GM18505 (cell line): ENCODE results near the gene SEPTIN14.
A peak's percentile ranks its signal among the peaks of the same experiment; 100 is the strongest.
"Not testable (repeated sequence)": the region's sequence is repeated elsewhere in the genome, so short reads cannot be mapped to it uniquely, and the experiment has no call there.

Source experiments
- ATAC-seq: cut with Tn5 transposase; IDR thresholded peaks from one replicate; pipeline ENCODE4 v1.9.1; 2021; ENCODE audit not compliant: unreplicated experiment
- POLR2A ChIP-seq: IDR thresholded peaks from 4 replicates; pipeline ENCODE4 v1.6.1; 2011; ENCODE audit warnings: borderline replicate concordance; ENCODE audit not compliant: insufficient read depth, insufficient read length; ENCODE audit errors: extremely low read depth

SEPTIN14 gene

DNA sequence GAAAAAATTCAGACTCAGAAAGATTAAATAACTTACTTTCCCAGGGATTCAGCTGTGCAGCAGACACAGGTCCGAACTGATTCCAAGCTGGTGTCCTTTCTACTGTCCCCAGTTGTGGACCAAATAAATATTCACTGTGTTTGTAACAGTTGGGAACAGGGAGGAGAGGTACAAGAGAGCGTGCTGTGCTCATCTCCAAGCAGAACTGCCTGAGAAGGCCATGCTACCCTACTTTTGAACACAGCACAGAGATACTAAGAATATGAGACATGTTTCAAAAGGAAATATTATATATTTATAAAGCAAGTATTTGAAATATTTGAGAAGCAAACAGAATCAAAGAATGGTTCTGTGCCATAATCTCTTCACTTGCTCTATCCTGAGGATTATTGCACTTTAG lies at the start of gene SEPTIN14:
Gene SEPTIN14 (minus strand): TSS at position 101 of the 400 bp plus-strand sequence. CDS start 756 bp downstream, outside the sequence.
- ATAC-seq, result not testable (repeated sequence)

DNA sequence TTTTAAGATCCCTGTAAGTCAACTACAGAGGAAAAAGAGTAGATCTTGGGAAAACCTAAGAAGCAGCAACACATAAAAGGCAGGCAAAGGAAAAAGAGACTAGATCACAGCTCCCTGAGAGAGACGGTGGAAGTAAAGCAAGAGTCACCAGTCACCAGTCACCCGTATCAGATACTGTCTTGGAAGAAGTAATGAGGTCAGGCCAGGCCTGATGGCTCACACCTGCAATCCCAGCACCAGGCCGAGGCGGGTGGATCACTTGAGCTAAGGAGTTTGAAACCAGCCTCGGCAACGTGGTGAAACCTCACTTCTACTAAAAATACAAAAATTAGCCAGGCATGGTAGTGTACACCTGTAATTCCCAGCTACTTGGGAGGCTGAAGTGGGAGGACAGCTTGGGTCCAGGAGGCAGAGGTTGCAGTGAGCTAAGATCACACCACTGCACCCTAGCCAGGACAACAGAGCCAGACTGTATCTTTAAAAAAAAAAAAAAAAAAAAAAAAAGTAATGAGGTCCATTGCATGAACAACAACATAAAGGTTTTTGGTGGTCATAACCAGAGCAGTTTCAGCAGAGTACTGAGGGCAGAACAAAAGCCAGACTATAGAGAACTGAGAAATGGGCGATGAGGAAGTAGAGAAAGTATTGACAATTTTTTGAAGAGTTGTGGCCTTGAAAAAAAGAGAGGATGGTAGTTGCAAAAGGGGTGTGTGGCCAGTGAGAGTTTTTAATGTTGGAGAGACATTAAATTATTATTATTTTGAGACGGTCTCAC lies 41.6 kb upstream of the SEPTIN14 start:
- peak; percentile 92 for ATAC-seq
- no peak for TF ChIP-seq POLR2A

DNA sequence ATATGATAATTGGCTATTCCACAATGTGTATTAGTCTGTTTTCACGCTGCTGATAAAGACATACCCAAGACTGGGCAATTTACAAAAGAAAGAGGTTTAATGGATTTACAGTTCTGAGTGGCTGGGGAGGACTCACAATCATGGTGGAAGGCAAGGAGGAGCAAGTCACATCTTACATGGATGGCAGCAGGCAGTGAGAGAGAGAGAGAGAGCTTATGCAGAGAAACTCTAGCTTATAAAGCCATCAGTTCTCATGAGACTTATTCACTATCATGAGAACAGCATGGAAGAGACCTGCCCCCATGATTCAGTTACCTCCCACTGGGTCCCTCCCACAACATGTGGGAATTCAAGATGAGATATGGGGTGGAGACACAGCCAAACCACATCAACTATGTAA lies 38.5 kb upstream of the SEPTIN14 start:
- ATAC-seq, result not testable (repeated sequence)

DNA sequence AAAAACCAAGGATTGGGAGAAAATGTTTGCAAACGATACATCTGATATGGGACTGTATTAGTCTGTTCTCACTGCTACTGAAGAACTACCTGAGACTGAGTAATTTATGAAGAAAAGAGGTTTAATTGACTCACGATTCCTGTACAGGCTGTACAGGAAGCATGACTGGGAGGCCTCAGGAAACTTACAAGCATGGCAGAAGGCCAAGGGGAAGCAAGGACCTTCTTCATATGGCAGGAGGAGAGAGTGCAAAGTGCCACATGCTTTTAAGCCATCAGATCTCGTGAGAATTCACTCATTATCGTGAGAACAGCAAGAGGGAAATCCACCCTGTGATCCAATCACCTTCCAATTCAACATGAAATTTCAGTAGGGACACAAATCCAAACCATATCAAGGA lies 35.7 kb upstream of the SEPTIN14 start:
- TF ChIP-seq POLR2A, result no peak
- ATAC-seq, result no peak

DNA sequence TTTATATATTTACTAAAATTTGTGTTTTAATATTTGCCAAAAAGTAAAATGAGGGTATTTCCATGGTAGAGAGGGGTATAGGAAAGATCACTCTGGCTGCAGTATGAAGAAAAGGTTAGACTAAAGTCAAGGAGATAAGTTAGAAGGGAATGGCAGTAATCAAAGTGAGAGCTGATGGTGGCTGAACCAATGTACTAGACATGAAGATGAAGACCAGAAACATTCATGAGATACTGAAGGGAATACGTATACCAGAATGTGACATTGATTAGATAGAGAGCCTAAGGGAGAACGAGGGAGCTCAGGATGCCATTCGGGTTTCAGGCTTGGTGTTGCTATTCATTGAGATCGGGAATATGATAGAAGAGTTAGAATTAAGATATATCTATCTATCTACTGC lies 32.5 kb upstream of the SEPTIN14 start:
- TF ChIP-seq POLR2A, result no peak
- no peak for ATAC-seq

DNA sequence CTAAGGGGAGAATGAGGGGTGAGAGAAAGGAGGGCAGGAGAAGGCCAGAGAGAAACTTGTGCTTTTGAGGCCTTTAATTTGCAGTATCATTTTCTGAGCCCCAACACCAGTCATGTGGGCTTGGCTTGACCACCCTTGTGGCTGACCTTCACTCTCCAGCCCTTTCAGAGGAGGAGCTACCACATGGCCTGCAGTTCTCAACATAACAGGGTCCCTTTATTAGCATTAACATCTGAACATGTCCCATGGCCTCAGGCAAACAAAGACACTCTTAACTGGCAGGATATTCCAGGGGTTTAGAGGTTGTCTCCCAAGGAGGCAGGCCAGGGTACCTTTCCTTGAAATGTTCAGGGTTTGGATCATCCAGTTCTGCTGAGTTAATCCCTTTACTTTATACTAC lies 31.4 kb upstream of the SEPTIN14 start:
- no peak for ATAC-seq
- TF ChIP-seq POLR2A, result no peak

DNA sequence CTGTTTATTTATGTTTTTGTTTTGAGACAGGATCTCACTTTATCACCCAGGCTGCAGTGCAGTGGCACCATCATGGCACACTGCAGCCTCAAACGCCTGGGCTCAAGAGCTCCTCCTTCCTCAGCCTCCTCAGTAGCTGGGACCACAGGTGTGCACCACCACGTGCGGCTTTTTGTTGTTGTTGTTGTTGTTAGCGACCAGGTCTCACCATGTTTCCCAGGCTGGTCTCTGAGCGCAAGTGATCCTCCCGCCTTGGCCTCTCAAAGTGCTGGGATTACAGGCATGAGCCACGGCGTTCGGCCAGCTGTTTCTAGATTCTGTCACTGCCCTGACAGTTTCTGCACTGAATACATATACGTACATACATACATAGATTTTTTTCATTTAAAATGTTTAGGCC lies 25.8 kb upstream of the SEPTIN14 start:
- not testable (repeated sequence) for ATAC-seq

DNA sequence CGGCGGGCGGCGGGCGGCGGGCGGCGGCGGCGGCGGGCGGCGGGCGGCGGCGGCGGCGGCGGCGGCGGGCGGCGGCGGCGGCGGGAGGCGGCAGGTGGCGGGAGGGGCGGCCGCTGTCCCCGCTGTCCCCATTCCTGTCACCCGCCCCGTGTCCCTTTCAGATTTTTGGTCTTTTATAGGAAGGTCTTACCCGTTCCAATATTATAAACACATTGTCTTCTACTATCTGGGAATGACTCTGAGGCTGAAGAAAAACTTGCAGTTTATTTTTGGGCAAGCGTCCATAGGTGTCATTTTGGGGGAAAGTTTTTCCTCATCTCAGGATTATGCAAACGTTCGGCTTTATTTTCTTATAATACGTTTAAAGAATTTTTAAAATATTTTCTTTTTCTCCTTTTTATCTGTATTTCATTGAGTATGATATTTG lies 25.3 kb upstream of the SEPTIN14 start:
- ATAC-seq, result no peak
- no peak for TF ChIP-seq POLR2A

DNA sequence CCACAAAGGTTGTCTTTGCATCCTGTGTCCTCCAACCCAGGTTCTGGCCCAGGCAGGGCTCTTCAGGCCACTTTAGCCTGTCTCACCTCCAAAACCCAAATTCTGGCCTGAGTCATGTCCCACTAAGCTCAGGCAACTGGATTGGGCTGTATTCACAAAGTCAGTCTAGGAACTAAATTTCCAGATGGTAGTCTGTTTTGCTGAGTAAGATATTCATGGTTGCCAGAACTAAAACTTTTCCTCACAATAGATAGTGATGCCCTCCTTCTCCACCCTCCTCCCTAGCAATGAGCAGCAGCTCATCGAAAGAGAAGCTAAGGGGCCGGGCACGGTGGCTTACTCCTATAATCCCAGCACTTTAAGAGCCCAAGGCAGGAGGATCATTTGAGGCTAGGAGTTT lies 21.8 kb upstream of the SEPTIN14 start:
- ATAC-seq, result no peak
- no peak for TF ChIP-seq POLR2A

DNA sequence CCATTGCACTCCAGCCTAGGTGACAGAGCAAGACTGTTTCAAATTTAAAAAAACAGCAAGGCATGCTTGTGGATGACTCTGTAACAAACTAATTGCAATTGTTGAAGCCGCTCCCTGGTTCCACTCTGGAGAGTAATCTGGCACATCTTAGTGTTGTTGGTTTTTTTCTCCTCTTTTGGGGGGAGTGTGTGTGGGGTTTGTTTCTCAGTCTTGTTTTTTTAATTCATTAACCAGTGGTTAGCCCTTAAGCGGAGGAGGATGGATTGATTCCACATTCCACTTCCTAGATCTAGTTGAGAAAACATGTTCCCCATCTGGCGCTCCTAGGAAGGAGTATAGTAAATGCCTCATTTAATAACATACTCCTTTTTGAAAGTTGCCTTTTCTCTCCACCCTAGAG lies 16.1 kb upstream of the SEPTIN14 start:
- TF ChIP-seq POLR2A, result no peak
- ATAC-seq, result no peak

DNA sequence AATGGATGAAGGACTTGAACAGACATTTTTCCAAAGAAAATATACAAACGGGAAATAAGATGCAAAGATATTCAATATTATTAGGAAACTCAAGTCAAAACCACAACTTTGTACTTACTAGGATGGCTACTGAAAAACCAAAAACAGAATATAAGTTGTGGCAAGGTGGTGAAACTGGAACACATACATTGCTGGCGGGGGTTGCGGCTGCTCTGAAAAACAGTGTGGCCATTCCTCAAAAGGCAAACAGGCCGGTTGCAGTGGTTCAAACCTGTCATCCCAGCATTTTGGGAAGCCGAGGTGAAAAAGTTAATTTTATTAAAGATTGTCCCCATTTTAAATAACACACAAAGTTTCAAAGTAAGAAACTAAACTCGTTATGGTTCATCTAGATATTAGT lies 14.8 kb upstream of the SEPTIN14 start:
- no peak for TF ChIP-seq POLR2A
- no peak for ATAC-seq

DNA sequence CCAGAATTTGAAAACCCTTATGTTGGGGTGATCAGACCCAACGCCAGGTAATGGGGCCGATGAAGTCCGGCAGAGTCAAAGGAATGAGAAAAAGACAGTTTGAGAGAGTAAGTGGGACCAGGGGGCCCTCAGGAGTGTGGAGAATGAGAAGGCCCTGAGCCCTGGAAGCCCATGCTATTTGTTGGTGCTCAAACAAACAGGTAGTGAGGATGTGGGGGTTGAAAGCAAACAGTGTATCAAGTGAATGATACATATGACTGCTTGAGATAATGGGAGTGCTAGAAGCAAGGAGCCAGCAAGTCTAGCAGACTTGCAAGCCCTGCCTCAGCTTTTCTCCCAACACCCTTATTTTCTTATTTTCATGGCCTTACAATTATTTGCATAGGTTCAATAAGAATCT lies 11.2 kb upstream of the SEPTIN14 start:
- no peak for ATAC-seq
- no peak for TF ChIP-seq POLR2A

DNA sequence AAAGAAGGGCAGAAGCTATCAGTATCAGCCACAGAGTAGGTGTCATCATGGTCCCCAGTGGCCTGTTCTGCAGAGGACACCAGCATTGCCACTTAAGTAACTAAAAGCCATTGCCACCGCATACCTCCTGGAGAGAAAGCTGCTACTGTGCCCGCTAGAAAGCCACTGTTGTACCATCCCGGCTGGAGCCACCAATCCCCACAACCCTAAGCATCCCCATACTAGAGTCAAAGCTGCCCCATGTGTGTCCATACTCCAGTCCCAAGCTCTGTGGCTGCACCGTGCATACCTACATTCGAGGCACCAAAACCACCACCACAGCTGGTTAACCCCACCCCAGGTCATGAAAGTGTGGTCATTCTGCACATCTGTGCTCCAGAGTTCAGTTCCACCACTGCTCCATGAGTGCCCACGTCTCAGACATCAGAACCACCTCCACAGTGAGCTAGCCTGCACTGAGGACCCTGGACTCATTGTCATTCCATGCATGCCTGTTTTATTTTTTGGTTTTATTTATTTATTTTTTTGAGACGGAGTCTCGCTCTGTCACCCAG lies 9.5 kb upstream of the SEPTIN14 start:
- ATAC-seq, result no peak
- no peak for TF ChIP-seq POLR2A

DNA sequence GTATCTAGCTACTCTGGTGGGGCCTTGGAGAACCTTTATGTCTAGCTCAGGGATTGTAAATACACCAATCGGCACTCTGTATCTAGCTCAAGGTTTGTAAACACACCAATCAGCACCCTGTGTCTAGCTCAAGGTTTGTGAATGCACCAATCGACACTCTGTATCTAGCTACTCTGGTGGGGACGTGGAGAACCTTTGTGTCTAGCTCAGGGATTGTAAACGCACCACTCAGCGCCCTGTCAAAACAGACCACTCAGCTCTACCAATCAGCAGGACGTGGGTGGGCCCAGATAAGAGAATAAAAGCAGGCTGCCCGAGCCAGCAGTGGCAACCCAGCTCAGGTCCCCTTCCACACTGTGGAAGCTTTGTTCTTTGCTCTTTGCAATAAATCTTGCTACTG lies 6.4 kb upstream of the SEPTIN14 start:
- not testable (repeated sequence) for ATAC-seq

DNA sequence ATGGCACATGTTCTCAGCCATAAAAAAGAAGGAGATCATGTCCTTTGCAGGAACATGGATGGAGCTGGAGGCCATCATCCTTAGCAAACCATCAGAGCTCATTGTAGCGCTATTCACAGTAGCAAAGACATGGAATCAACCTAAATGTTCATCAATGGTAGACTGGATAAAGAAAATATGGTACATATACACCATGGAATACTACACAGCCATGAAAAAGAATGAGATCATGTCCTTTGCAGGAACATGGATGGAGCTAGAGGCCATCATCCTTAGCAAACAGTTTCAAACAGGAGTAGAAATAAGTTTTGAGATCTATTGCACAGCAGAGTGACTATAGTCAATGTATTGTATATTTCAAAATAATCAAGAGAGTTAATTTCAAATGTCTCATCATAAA lies 17.4 kb downstream of the SEPTIN14 start:
- not testable (repeated sequence) for ATAC-seq
